ENCODE data around the gene HNF1A.
A peak's percentile ranks its signal among the peaks of the same experiment; 100 is the strongest.

The HNF1A gene

DNA sequence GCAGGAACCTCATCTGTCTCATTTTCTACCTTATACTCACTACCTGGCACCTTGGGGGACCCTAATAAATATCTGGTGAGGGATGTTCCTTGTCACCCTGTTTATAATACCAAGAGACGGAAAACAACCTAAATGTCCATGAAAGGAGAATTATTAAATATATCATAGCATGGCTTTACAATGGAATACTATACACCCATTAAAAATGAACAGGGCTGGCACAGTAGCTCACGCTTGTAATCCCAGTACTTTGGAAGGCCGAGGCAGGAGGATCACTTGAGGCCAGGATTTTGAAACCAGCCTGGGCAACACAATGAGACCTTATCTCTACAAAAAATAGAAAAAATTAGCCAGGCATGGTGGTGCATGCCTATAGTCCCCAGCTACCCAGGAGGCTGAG lies 39.8 kb upstream of the HNF1A start:
- Histone ChIP-seq H3K36me3 (ENCODE audit: control insufficient read depth in 1 of 2, insufficient read depth in 2 of 2, low read length in 2 of 2) (no peaks in the 10 kb centered on the region), H2BK12ac (ENCODE audit: low read length) (no peak overlapping the region), H2AK5ac (ENCODE audit: low read length) (no peak overlapping the region), H3K9ac (ENCODE audit: low read length) (no peak overlapping the region), H3K9me3 (ENCODE audit: insufficient read depth, low read depth, low read length) (no peaks in the 10 kb centered on the region), H3K27me3 (ENCODE audit: insufficient read depth, low read length) (no peaks in the 10 kb centered on the region), H3K4me1 (ENCODE audit: control insufficient read depth in 1 of 2, insufficient read depth in 2 of 2, low read length in 2 of 2) (peaks cover 0 to 3% of the 10 kb centered on the region in 2 experiments), H3K4ac (ENCODE audit: low read depth, low read length) (no peak overlapping the region), H4K91ac (ENCODE audit: low read depth, low read length) (no peak overlapping the region), H3K4me3 (ENCODE audit: low read depth, low read length) (no peak overlapping the region), H3K18ac (ENCODE audit: low read length) (no peak overlapping the region), H3K79me1 (ENCODE audit: low read length) (no peaks in the 10 kb centered on the region), H3K23ac (ENCODE audit: low read length) (no peak overlapping the region), H2BK5ac (ENCODE audit: low read depth, low read length, poor library complexity) (no peak overlapping the region), H3K14ac (ENCODE audit: low read length) (no peak overlapping the region), H3K4me2 (ENCODE audit: low read length) (no peak overlapping the region), H2BK120ac (ENCODE audit: insufficient read depth, low read length, poor library complexity) (no peak overlapping the region), H3K27ac (ENCODE audit: low read depth, low read length) (no peak overlapping the region), H4K8ac (ENCODE audit: low read depth, low read length) (no peak overlapping the region), H3K79me2 (ENCODE audit: control insufficient read depth, insufficient read depth, low read length, poor library complexity) (no peaks in the 10 kb centered on the region), H2AFZ (ENCODE audit: insufficient read depth, low read length, poor library complexity) (no peak overlapping the region), H4K12ac (ENCODE audit: low read depth, low read length) (no peak overlapping the region)
- peak; percentile 47 to 81 for DNase-seq
- WGBS (ENCODE audit: extremely low coverage, insufficient coverage, insufficient read length) = no CpG with 5 or more reads among the region's 3 CpGs

GRCh38 chr12:120939523-120939922 lies 38.8 kb upstream of the HNF1A start:
- Histone ChIP-seq H2BK5ac (ENCODE audit: low read depth, low read length, poor library complexity) (no peak overlapping the region), H2BK120ac (ENCODE audit: insufficient read depth, low read length, poor library complexity) (no peak overlapping the region), H3K36me3 (ENCODE audit: control insufficient read depth in 1 of 2, insufficient read depth in 2 of 2, low read length in 2 of 2) (no peaks in the 10 kb centered on the region), H4K91ac (ENCODE audit: low read depth, low read length) (no peak overlapping the region), H2AFZ (ENCODE audit: insufficient read depth, low read length, poor library complexity) (no peak overlapping the region), H3K4me2 (ENCODE audit: low read length) (no peak overlapping the region), H3K27me3 (ENCODE audit: insufficient read depth, low read length) (no peaks in the 10 kb centered on the region), H3K9me3 (ENCODE audit: insufficient read depth, low read depth, low read length) (no peaks in the 10 kb centered on the region), H3K4me3 (ENCODE audit: low read depth, low read length) (no peak overlapping the region), H3K27ac (ENCODE audit: low read depth, low read length) (no peak overlapping the region), H3K23ac (ENCODE audit: low read length) (no peak overlapping the region), H3K9ac (ENCODE audit: low read length) (no peak overlapping the region), H3K79me2 (ENCODE audit: control insufficient read depth, insufficient read depth, low read length, poor library complexity) (no peaks in the 10 kb centered on the region), H4K8ac (ENCODE audit: low read depth, low read length) (no peak overlapping the region), H2BK12ac (ENCODE audit: low read length) (no peak overlapping the region), H4K12ac (ENCODE audit: low read depth, low read length) (no peak overlapping the region), H3K79me1 (ENCODE audit: low read length) (no peaks in the 10 kb centered on the region), H3K14ac (ENCODE audit: low read length) (no peak overlapping the region), H3K4ac (ENCODE audit: low read depth, low read length) (no peak overlapping the region), H3K18ac (ENCODE audit: low read length) (no peak overlapping the region), H2AK5ac (ENCODE audit: low read length) (no peak overlapping the region), H3K4me1 (ENCODE audit: control insufficient read depth in 1 of 2, insufficient read depth in 2 of 2, low read length in 2 of 2) (peaks cover 0 to 3% of the 10 kb centered on the region in 2 experiments)
- DNase-seq = peak; percentile 86 to 89
- no CpG with 5 or more reads among the region's 3 CpGs for WGBS (ENCODE audit: extremely low coverage, insufficient coverage, insufficient read length)

DNA sequence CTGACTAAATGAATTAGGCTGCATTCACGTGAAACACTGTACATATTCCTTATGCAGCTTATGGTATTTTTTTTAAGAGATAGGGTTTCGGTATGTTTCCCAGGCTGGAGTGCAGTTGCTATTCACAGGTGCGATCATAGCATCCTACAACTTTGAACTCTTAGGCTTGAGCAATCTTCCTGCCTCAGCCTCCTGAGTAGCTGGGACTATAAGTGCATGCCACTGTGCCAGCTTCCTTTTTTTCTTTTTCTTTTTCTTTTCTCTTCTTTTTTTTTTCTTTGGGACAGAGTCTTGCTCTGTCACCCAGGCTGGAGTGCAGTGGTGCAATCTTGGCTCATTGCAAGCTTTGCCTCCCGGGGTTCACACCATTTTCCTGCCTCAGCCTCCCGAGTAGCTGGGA lies 38.3 kb upstream of the HNF1A start:
- Histone ChIP-seq H2BK5ac (ENCODE audit: low read depth, low read length, poor library complexity) (no peak overlapping the region), H4K91ac (ENCODE audit: low read depth, low read length) (no peak overlapping the region), H3K4ac (ENCODE audit: low read depth, low read length) (no peak overlapping the region), H3K27ac (ENCODE audit: low read depth, low read length) (no peak overlapping the region), H2AFZ (ENCODE audit: insufficient read depth, low read length, poor library complexity) (no peak overlapping the region), H3K18ac (ENCODE audit: low read length) (no peak overlapping the region), H3K14ac (ENCODE audit: low read length) (no peak overlapping the region), H4K8ac (ENCODE audit: low read depth, low read length) (no peak overlapping the region), H3K79me2 (ENCODE audit: control insufficient read depth, insufficient read depth, low read length, poor library complexity) (no peaks in the 10 kb centered on the region), H4K12ac (ENCODE audit: low read depth, low read length) (no peak overlapping the region), H3K9ac (ENCODE audit: low read length) (no peak overlapping the region), H3K4me1 (ENCODE audit: control insufficient read depth in 1 of 2, insufficient read depth in 2 of 2, low read length in 2 of 2) (peaks cover 0 to 3% of the 10 kb centered on the region in 2 experiments), H3K9me3 (ENCODE audit: insufficient read depth, low read depth, low read length) (no peaks in the 10 kb centered on the region), H3K4me3 (ENCODE audit: low read depth, low read length) (no peak overlapping the region), H3K27me3 (ENCODE audit: insufficient read depth, low read length) (no peaks in the 10 kb centered on the region), H3K4me2 (ENCODE audit: low read length) (no peak overlapping the region), H3K36me3 (ENCODE audit: control insufficient read depth in 1 of 2, insufficient read depth in 2 of 2, low read length in 2 of 2) (no peaks in the 10 kb centered on the region), H2AK5ac (ENCODE audit: low read length) (no peak overlapping the region), H2BK120ac (ENCODE audit: insufficient read depth, low read length, poor library complexity) (no peak overlapping the region), H2BK12ac (ENCODE audit: low read length) (no peak overlapping the region), H3K23ac (ENCODE audit: low read length) (no peak overlapping the region), H3K79me1 (ENCODE audit: low read length) (no peaks in the 10 kb centered on the region)
- WGBS (ENCODE audit: extremely low coverage, insufficient coverage, insufficient read length) = no CpG with 5 or more reads among the region's 5 CpGs
- peak in 1 of 2 donors; percentile 14 for DNase-seq

- Histone ChIP-seq H3K14ac (ENCODE audit: low read length) (no peak overlapping the region), H3K9me3 (ENCODE audit: insufficient read depth, low read depth, low read length) (no peaks in the 10 kb centered on the region), H3K4me3 (ENCODE audit: low read depth, low read length) (no peak overlapping the region), H3K36me3 (ENCODE audit: control insufficient read depth in 1 of 2, insufficient read depth in 2 of 2, low read length in 2 of 2) (no peaks in the 10 kb centered on the region), H2BK120ac (ENCODE audit: insufficient read depth, low read length, poor library complexity) (no peak overlapping the region), H2AFZ (ENCODE audit: insufficient read depth, low read length, poor library complexity) (no peak overlapping the region), H2BK5ac (ENCODE audit: low read depth, low read length, poor library complexity) (no peak overlapping the region), H3K9ac (ENCODE audit: low read length) (no peak overlapping the region), H2BK12ac (ENCODE audit: low read length) (no peak overlapping the region), H3K27me3 (ENCODE audit: insufficient read depth, low read length) (no peaks in the 10 kb centered on the region), H3K27ac (ENCODE audit: low read depth, low read length) (no peak overlapping the region), H3K18ac (ENCODE audit: low read length) (no peak overlapping the region), H3K23ac (ENCODE audit: low read length) (no peak overlapping the region), H3K4me1 (ENCODE audit: control insufficient read depth in 1 of 2, insufficient read depth in 2 of 2, low read length in 2 of 2) (peaks cover 0 to 3% of the 10 kb centered on the region in 2 experiments), H2AK5ac (ENCODE audit: low read length) (no peak overlapping the region), H4K12ac (ENCODE audit: low read depth, low read length) (no peak overlapping the region), H4K91ac (ENCODE audit: low read depth, low read length) (no peak overlapping the region), H3K4me2 (ENCODE audit: low read length) (no peak overlapping the region), H3K79me2 (ENCODE audit: control insufficient read depth, insufficient read depth, low read length, poor library complexity) (no peaks in the 10 kb centered on the region), H4K8ac (ENCODE audit: low read depth, low read length) (no peak overlapping the region), H3K79me1 (ENCODE audit: low read length) (no peaks in the 10 kb centered on the region), H3K4ac (ENCODE audit: low read depth, low read length) (no peak overlapping the region)
- peak; percentile 89 for DNase-seq
- WGBS (ENCODE audit: extremely low coverage, insufficient coverage, insufficient read length) = no CpG with 5 or more reads among the region's 5 CpGs
Measured at GRCh38 chr12:120940799-120941198, 37.5 kb upstream of the HNF1A start.

Measured in trophoblast cell (in vitro differentiated cells and primary cell).